Naive thymus-derived CD4-positive, alpha-beta T cell (primary cell): ENCODE data around the gene RTN4IP1. TPM values are rescaled to one million over a fixed set of nuclear protein-coding genes. Genes with fewer than 3 reads are reported as not detected.

Experiments used
- ATAC-seq: fragments of 150-1000 bp; cut with Tn5 transposase; 2 replicates; pipeline ENCODE4 v1.10.0; 2021; ENCODE audit warnings: mild to moderate bottlenecking, moderate library complexity
- CTCF ChIA-PET: fragments of 350-600 bp; sonication (Branson Sonifier 250); formaldehyde crosslinking; loops from one replicate; lab custom pipeline; 2021; ENCODE audit warnings: antibody characterized with exemption; lab: Charles Lee
- POLR2A ChIA-PET: fragments of 350-600 bp; sonication (Branson Sonifier 250); formaldehyde crosslinking; loops from one replicate; lab custom pipeline; 2021; ENCODE audit warnings: antibody characterized with exemption, inconsistent platforms; lab: Charles Lee
- DNase-seq, 9 donors: peaks; one replicate each; pipeline versions ENCODE4 v3.0.0 to v3.0.0-alpha.2; 2020 to 2022; ENCODE audit warnings: mixed read lengths in 1 of 9
- H3K27ac ChIP-seq: one replicate; pipeline ENCODE4 v1.7.0; 2013; ENCODE audit warnings: mild to moderate bottlenecking, low read depth, low read length, moderate library complexity
- H3K27me3 ChIP-seq, 2 donors: one replicate each; pipeline ENCODE4 v1.7.0; 2013; ENCODE audit warnings: low read length in 2 of 2, mild to moderate bottlenecking in 2 of 2, moderate library complexity in 2 of 2; ENCODE audit not compliant: control insufficient read depth in 2 of 2, insufficient read depth in 2 of 2
- H3K36me3 ChIP-seq, 3 experiments: 1 replicate in 2 of 3; 2 replicates in 1 of 3; pipeline ENCODE4 v1.7.0; 2013; ENCODE audit warnings: low read length in 3 of 3, mild to moderate bottlenecking in 3 of 3, moderate library complexity in 1 of 3; ENCODE audit not compliant: insufficient read depth in 3 of 3, control insufficient read depth in 2 of 3
- H3K4me1 ChIP-seq, 2 donors: one replicate each; pipeline ENCODE4 v1.7.0; 2013; ENCODE audit warnings: low read length in 2 of 2, mild to moderate bottlenecking in 2 of 2, moderate library complexity in 1 of 2; ENCODE audit not compliant: control insufficient read depth in 2 of 2, insufficient read depth in 2 of 2
- H3K4me3 ChIP-seq: 2 replicates; pipeline ENCODE4 v1.7.0; 2013; ENCODE audit warnings: mild to moderate bottlenecking, low read length
- H3K9me3 ChIP-seq, 3 experiments: 1 replicate in 2 of 3; 2 replicates in 1 of 3; pipeline ENCODE4 v1.7.0; 2013; ENCODE audit warnings: low read length in 3 of 3; ENCODE audit not compliant: control insufficient read depth in 2 of 3
- H3K27ac Mint-ChIP-seq, 9 donors: one replicate each; pipeline ENCODE4 v1.8.0; 2020 to 2022; ENCODE audit warnings: mixed read lengths in 9 of 9, mild to moderate bottlenecking in 8 of 9, moderate library complexity in 5 of 9, inconsistent platforms in 2 of 9
- H3K27me3 Mint-ChIP-seq, 5 donors: one replicate each; pipeline ENCODE4 v1.8.0; 2021 to 2022; ENCODE audit warnings: mixed read lengths in 5 of 5, mild to moderate bottlenecking in 1 of 5
- H3K36me3 Mint-ChIP-seq, 5 donors: one replicate each; pipeline ENCODE4 v1.8.0; 2020 to 2022; ENCODE audit warnings: mixed read lengths in 5 of 5, mild to moderate bottlenecking in 3 of 5, inconsistent platforms in 1 of 5
- H3K4me1 Mint-ChIP-seq, 7 donors: one replicate each; pipeline ENCODE4 v1.8.0; 2020 to 2022; ENCODE audit warnings: mixed read lengths in 7 of 7, mild to moderate bottlenecking in 3 of 7, inconsistent platforms in 1 of 7
- H3K4me3 Mint-ChIP-seq, 10 donors: one replicate each; pipeline ENCODE4 v1.8.0; 2020 to 2022; ENCODE audit warnings: mild to moderate bottlenecking in 10 of 10, mixed read lengths in 10 of 10, moderate library complexity in 6 of 10, inconsistent platforms in 2 of 10
- H3K9me3 Mint-ChIP-seq, 11 donors: one replicate each; pipeline ENCODE4 v1.8.0; 2020 to 2022; ENCODE audit warnings: mixed read lengths in 11 of 11, mild to moderate bottlenecking in 4 of 11, inconsistent platforms in 1 of 11, moderate library complexity in 1 of 11
- intact Hi-C, 2 donors: fragments of 100-400 bp; cut with micrococcal nuclease; formaldehyde crosslinking; loops; one replicate each; pipeline ENCODE4 v1.15.1; 2023
- polyA plus RNA-seq, 2 donors: library from polyadenylated mRNA; unstranded; fragments of 300-500 nt; fragmentation: Illumina TruSeq; gene quantifications; one replicate each; pipeline ENCODE4 v1.2.3, GENCODE V29; 2021
- total RNA-seq, 6 experiments: library from RNA in 5 of 6; stranded (reverse) in 5 of 6; gene quantifications; 1 replicate in 5 of 6; 2 replicates in 1 of 6; pipeline ENCODE4 v1.2.3 and lab custom pipeline; 2021 to 2026

The RTN4IP1 gene
- total and polyA plus RNA-seq, 7 experiments from 2014 or later: 5.1 to 9.4 (median 5.8) TPM

GRCh38 chr6:106568530-106568929, 60.8 kb downstream of the RTN4IP1 start:
- intact Hi-C loops: loop anchor here in 1 of 2 donors (1.0 to 10.0 kb wide), 2 partner anchors 204 to 411 kb away; partner anchors contain the start of gene CRYBG1
- ChIA-PET CTCF (interaction anchor here (1.0 to 19.1 kb wide), 2 partner anchors 96 to 125 kb away, joined by 3 to 325 read pairs; no protein-coding TSS in a partner anchor), POLR2A (no interaction called here)
- Mint-ChIP-seq H3K4me1 (peaks cover 0 to 6% (median 0%) of the 10 kb centered on the region in 7 donors), H3K27me3 (no peaks in the 10 kb centered on the region), H3K4me3 (no peak overlapping the region), H3K9me3 (no peaks in the 10 kb centered on the region), H3K36me3 (peaks cover 8 to 26% (median 19%) of the 10 kb centered on the region in 5 donors), H3K27ac (peak overlapping the region in 4 of 9 donors; percentile 3 to 52 (median 29))
- no peaks in the 10 kb centered on the region for H3K9me3 ChIP-seq
- H3K36me3 ChIP-seq: peaks cover 3 to 50% (median 31%) of the 10 kb centered on the region in 3 experiments
- no peak overlapping the region for H3K4me3 ChIP-seq
- DNase-seq: no peak
- no peak overlapping the region for H3K27ac ChIP-seq
- H3K4me1 ChIP-seq: no peaks in the 10 kb centered on the region
- ATAC-seq: no peak
- H3K27me3 ChIP-seq: no peaks in the 10 kb centered on the region

- ChIA-PET CTCF (interaction anchor here (1.1 to 19.1 kb wide), 5 partner anchors 42 to 230 kb away, joined by 3 to 325 read pairs (median 4); no protein-coding TSS in a partner anchor), POLR2A (no interaction called here)
- Histone ChIP-seq H3K27me3 (no peaks in the 10 kb centered on the region), H3K4me1 (no peaks in the 10 kb centered on the region), H3K27ac (no peak overlapping the region), H3K36me3 (peaks cover 1 to 67% (median 42%) of the 10 kb centered on the region in 3 experiments), H3K9me3 (no peaks in the 10 kb centered on the region), H3K4me3 (no peak overlapping the region)
- DNase-seq: no peak
- Mint-ChIP-seq H3K9me3 (no peaks in the 10 kb centered on the region), H3K4me3 (no peak overlapping the region), H3K4me1 (peaks cover 0 to 12% (median 0%) of the 10 kb centered on the region in 7 donors), H3K36me3 (peaks cover 8 to 49% (median 15%) of the 10 kb centered on the region in 5 donors), H3K27ac (peak overlapping the region in 5 of 9 donors; percentile 43 to 56 (median 47)), H3K27me3 (no peaks in the 10 kb centered on the region)
- ATAC-seq: no peak
- intact Hi-C loops: loop anchor here in 1 of 2 donors (10.0 kb wide), 1 partner anchor 200 kb away; the partner anchor contains the start of gene CRYBG1
Observed at GRCh38 chr6:106564476-106564875, 64.8 kb downstream of the RTN4IP1 start.

DNA sequence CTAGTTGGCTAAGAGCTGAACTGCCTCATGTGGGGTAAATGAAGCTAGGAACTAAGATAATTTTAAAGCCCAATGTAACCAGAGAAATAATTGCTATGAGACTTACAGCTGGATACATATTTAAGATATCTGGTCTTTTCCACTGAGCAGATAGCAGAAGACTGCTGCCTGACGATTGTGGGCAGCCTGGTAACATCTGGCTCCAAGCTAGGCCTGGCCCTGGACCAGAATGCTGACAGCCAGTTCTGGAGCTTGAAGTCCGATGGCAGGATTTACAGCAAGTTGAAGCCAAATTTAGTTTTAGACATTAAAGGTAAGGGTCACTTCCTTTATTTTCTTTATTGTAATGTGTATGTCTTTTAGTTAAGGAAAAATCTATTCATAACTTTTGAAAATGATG, 65.7 kb downstream of the RTN4IP1 start:
- peaks cover 7 to 52% (median 14%) of the 10 kb centered on the region in 5 donors for H3K36me3 Mint-ChIP-seq
- no peak overlapping the region for H3K27ac ChIP-seq
- peaks cover 4 to 70% (median 40%) of the 10 kb centered on the region in 3 experiments for H3K36me3 ChIP-seq
- ATAC-seq: no peak
- H3K4me3 ChIP-seq: no peak overlapping the region
- H3K27ac Mint-ChIP-seq: peak overlapping the region in 4 of 9 donors; percentile 6 to 55 (median 16)
- no peaks in the 10 kb centered on the region for H3K27me3 Mint-ChIP-seq
- ChIA-PET POLR2A (interaction anchor here (1.0 to 1.3 kb wide), 2 partner anchors 11 to 115 kb away, joined by 4 read pairs; no protein-coding TSS in a partner anchor), CTCF (interaction anchor here (1.0 to 19.1 kb wide), 7 partner anchors 9 to 229 kb away, joined by 3 to 325 read pairs (median 3); no protein-coding TSS in a partner anchor)
- H3K9me3 ChIP-seq: no peaks in the 10 kb centered on the region
- peaks cover 0 to 12% (median 0%) of the 10 kb centered on the region in 7 donors for H3K4me1 Mint-ChIP-seq
- H3K27me3 ChIP-seq: no peaks in the 10 kb centered on the region
- H3K4me3 Mint-ChIP-seq: no peak overlapping the region
- intact Hi-C loops: loop anchor here in 1 of 2 donors (10.0 kb wide), 1 partner anchor 199 kb away; the partner anchor contains the start of gene CRYBG1
- DNase-seq: no peak
- no peaks in the 10 kb centered on the region for H3K9me3 Mint-ChIP-seq
- H3K4me1 ChIP-seq: no peaks in the 10 kb centered on the region

DNA sequence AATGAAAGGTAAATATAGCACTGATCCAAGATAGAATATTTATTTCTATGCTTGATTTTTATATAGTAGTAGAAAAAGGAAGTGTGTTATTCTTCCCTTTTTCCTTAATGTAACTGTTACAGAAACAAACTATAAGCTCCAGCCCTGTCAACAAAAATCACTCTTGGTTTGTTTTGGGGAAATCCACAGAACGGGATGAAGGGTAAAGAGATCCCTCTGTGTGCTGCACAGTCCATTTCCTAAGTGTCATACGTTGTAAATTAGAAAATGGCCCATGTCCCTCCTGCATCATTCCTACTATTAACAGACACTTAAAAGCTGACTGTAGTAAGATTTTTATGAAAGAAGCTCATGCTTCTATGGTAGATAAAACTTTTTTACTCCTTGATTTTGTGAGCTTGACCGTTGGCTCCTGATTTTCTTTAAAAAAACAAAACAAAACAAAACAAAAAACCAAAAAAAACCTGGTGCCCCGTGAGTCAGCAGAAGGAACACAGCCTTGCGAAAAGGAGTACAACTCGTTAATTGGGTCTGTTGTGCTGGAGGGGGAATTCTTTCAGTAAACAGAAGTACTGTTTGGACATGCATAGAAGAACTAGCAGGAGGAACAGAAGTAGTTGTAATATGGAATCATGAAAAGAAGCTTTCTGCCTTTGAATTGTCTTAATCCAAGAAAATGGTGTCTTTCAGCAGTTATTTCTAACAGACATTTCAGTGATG, 67.5 kb downstream of the RTN4IP1 start:
- Mint-ChIP-seq H3K36me3 (peaks cover 0 to 56% (median 11%) of the 10 kb centered on the region in 5 donors), H3K27me3 (no peaks in the 10 kb centered on the region), H3K4me3 (no peak overlapping the region), H3K9me3 (no peaks in the 10 kb centered on the region), H3K4me1 (peaks cover 0 to 12% (median 0%) of the 10 kb centered on the region in 7 donors), H3K27ac (peak overlapping the region in 4 of 9 donors; percentile 30 to 79 (median 52))
- Histone ChIP-seq H3K4me3 (no peak overlapping the region), H3K27ac (no peak overlapping the region), H3K27me3 (no peaks in the 10 kb centered on the region), H3K4me1 (no peaks in the 10 kb centered on the region), H3K9me3 (no peaks in the 10 kb centered on the region), H3K36me3 (peaks cover 8 to 56% (median 44%) of the 10 kb centered on the region in 3 experiments)
- ATAC-seq: no peak
- ChIA-PET POLR2A (interaction anchor here (0.6 to 0.7 kb wide), 2 partner anchors 236 to 466 kb away, joined by 3 read pairs; partner anchors contain the start of gene ATG5), CTCF (interaction anchor here (0.7 to 19.1 kb wide), 4 partner anchors 10 to 118 kb away, joined by 4 to 325 read pairs (median 6); no protein-coding TSS in a partner anchor)
- no peak for DNase-seq
- intact Hi-C loops: loop anchor here in 1 of 2 donors (10.0 kb wide), 1 partner anchor 197 kb away; the partner anchor contains the start of gene CRYBG1

GRCh38 chr6:106560996-106561685, 68.2 kb downstream of the RTN4IP1 start:
- H3K27ac ChIP-seq: no peak overlapping the region

More at GRCh38 chr6:106560996-106561685, 68.2 kb downstream of the RTN4IP1 start:
- ChIA-PET POLR2A (interaction anchor here (0.7 kb wide), 1 partner anchor 235 kb away, joined by 3 read pairs; the partner anchor contains the start of gene ATG5), CTCF (interaction anchor here (0.7 to 19.1 kb wide), 4 partner anchors 11 to 117 kb away, joined by 4 to 325 read pairs (median 6); no protein-coding TSS in a partner anchor)
- Histone ChIP-seq H3K27me3 (no peaks in the 10 kb centered on the region), H3K36me3 (peaks cover 8 to 56% (median 39%) of the 10 kb centered on the region in 3 experiments), H3K4me3 (no peak overlapping the region), H3K4me1 (no peaks in the 10 kb centered on the region), H3K9me3 (no peaks in the 10 kb centered on the region)
- H3K9me3 Mint-ChIP-seq: no peaks in the 10 kb centered on the region
- peak overlapping the region in 8 of 9 donors; percentile 11 to 79 (median 56) for H3K27ac Mint-ChIP-seq
- peaks cover 0 to 51% (median 11%) of the 10 kb centered on the region in 5 donors for H3K36me3 Mint-ChIP-seq
- intact Hi-C loops: loop anchor here in 1 of 2 donors (10.0 kb wide), 1 partner anchor 196 kb away; the partner anchor contains the start of gene CRYBG1
- H3K27me3 Mint-ChIP-seq: no peaks in the 10 kb centered on the region
- H3K4me1 Mint-ChIP-seq: peaks cover 0 to 14% (median 5%) of the 10 kb centered on the region in 7 donors
- no peak overlapping the region for H3K4me3 Mint-ChIP-seq
- DNase-seq (no peak), ATAC-seq (no peak)
